G401 (cell line): ENCODE results near the gene VEPH1. TPM values are rescaled to one million over a fixed set of nuclear protein-coding genes. Genes with fewer than 3 reads are reported as not detected.
"Not testable (repeated sequence)": the region's sequence is repeated elsewhere in the genome, so short reads cannot be mapped to it uniquely, and the experiment has no call there.

Source experiments
- DNase-seq: peaks from one replicate; pipeline ENCODE4 v3.0.0-alpha.2; 2015; ENCODE audit warnings: low spot score
- in situ Hi-C: cut with HindIII; loops from 2 replicates; pipeline ENCODE4 v1.10.0; 2016; ENCODE audit warnings: low sequenced_read_pairs, mixed read lengths
- total RNA-seq: library from RNA; depleted of rRNA; stranded (reverse); fragments of >200 nt; shearing (Covaris generic); gene quantifications from 2 replicates; pipeline ENCODE4 v1.2.3, GENCODE V29; 2014

The VEPH1 gene
- total RNA-seq, 1 experiment from 2014 or later, result 25.3 TPM

- DNase-seq, result peak; percentile 6
- in situ Hi-C loops, result no loop called here
Observed at GRCh38 chr3:157335233-157336076, 167.8 kb downstream of the VEPH1 start.

- no peak for DNase-seq
- in situ Hi-C loops, result no loop called here
Observed at GRCh38 chr3:157333551-157333991, 169.6 kb downstream of the VEPH1 start.

- in situ Hi-C loops, result no loop called here
- DNase-seq, result no peak
Observed at GRCh38 chr3:157330206-157330605, 173.0 kb downstream of the VEPH1 start.

- in situ Hi-C loops, result no loop called here
- no peak for DNase-seq
Observed at GRCh38 chr3:157329551-157329950, 173.7 kb downstream of the VEPH1 start.

- DNase-seq, result no peak
- in situ Hi-C loops, result no loop called here
Observed at GRCh38 chr3:157327837-157328236, 175.4 kb downstream of the VEPH1 start.

- in situ Hi-C loops, result no loop called here
- no peak for DNase-seq
Observed at GRCh38 chr3:157327018-157327417, 176.2 kb downstream of the VEPH1 start.

- DNase-seq, in situ Hi-C loops: not testable (repeated sequence)
Observed at GRCh38 chr3:157324869-157325268, 178.3 kb downstream of the VEPH1 start.

GRCh38 chr3:157323360-157323759, 179.9 kb downstream of the VEPH1 start:
- in situ Hi-C loops, result no loop called here
- no peak for DNase-seq

- no peak for DNase-seq
- in situ Hi-C loops, result no loop called here
Observed at GRCh38 chr3:157319672-157320071, 183.5 kb downstream of the VEPH1 start.

GRCh38 chr3:157318639-157319288, 184.5 kb downstream of the VEPH1 start:
- DNase-seq, result no peak
- in situ Hi-C loops, result no loop called here

GRCh38 chr3:157317895-157318294, 185.3 kb downstream of the VEPH1 start:
- in situ Hi-C loops, result no loop called here
- no peak for DNase-seq

- in situ Hi-C loops, result no loop called here
Observed at GRCh38 chr3:157313186-157313585, 190.0 kb downstream of the VEPH1 start.

GRCh38 chr3:157312376-157312745, 190.9 kb downstream of the VEPH1 start:
- no peak for DNase-seq
- in situ Hi-C loops, result no loop called here

More at GRCh38 chr3:157313186-157313585, 190.0 kb downstream of the VEPH1 start:
- no peak for DNase-seq

- in situ Hi-C loops, result no loop called here
- DNase-seq, result no peak
Observed at GRCh38 chr3:157311633-157312375, 191.4 kb downstream of the VEPH1 start.

- no peak for DNase-seq
- in situ Hi-C loops, result no loop called here
Observed at GRCh38 chr3:157310329-157311052, 192.7 kb downstream of the VEPH1 start.

GRCh38 chr3:157306502-157306901, 196.7 kb downstream of the VEPH1 start:
- in situ Hi-C loops, result no loop called here
- DNase-seq, result no peak

GRCh38 chr3:157305392-157305791, 197.8 kb downstream of the VEPH1 start:
- no peak for DNase-seq
- in situ Hi-C loops, result no loop called here

- no peak for DNase-seq
- in situ Hi-C loops, result no loop called here
Observed at GRCh38 chr3:157301755-157302154, 201.5 kb downstream of the VEPH1 start.

GRCh38 chr3:157300981-157301663, 202.1 kb downstream of the VEPH1 start:
- in situ Hi-C loops, result no loop called here
- DNase-seq, result no peak
